ENCODE measurements around the gene IFT20.
A peak's percentile ranks its signal among the peaks of the same experiment; 100 is the strongest.
"Not testable (repeated sequence)": the region's sequence is repeated elsewhere in the genome, so short reads cannot be mapped to it uniquely, and the experiment has no call there.

IFT20 gene

DNA sequence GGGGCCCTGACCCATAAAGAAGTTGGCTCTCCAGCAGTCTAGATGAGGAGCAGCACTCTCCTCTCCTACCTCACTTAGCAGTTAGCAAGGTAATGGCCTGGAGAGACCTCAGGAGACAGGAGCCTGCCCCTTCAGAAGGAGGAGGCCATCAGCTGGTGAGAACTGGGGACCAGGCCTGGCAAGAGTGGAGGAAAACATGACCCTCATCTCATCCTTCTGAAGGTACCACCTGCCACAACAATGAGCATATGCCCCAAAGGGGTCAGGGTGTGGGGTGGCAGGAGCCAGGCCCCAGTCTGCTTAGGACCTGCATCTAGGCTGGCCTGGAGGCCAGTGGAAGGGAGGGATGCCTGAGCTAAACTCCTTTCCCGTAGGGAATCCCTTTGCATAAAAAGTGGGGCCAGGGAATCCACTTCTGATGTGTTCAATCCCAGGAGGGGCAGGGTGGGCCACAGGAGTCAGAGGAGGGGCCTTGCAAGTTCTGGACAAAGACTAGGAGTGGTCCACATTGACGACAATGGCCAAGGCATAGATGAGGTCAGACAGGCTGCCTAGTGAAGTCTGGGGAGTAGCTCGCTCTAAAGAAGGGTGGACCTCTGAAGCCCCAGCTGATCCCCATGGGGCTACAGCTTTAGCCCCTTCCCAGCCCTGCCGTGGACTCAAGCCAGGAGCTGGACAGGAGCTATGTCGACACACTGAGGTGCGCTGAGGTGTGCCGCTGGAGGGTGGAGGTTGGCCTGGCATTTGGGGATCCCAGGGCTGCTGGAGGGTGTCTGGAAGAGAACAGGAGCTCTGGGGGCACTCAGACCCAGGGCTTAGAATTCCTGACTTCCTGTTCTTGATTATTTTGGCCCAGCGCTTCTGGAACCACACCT, 28.7 kb upstream of the IFT20 start:
- DNase-seq, result no peak

DNA sequence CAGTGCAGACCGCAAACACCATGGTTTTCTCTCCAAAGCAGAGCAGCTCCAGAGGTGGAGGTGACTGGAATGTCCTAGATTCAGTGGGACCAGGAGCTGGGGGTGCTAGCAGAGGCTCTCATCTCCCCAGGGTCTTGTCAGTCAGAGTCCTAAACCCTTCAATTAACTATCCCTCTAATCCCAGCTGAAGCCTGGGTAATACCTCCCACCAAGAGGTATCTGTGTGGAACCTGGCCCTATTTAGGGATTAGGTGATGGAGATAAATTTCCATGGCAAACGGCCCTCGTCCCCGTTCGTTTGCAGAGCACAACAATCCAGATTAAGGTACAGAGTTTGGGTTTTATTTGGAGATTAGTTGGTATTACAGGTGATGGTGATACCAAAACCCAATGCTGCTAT, 27.9 kb upstream of the IFT20 start:
- no peak for DNase-seq

DNA sequence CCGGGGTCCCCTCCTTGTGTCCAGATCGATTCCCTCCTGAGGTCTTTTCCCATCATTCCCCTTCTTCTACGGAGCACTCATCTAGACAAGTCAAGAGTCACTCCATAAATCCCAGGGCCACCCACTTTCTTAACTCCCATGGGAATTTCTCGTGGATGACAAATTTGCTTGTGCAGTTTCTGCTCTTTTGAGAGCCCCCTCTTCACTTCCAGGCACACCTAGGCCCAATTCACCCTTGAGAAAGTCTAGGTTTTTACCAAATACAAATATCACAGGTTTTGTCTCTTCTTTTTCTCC, 22.6 kb upstream of the IFT20 start:
- DNase-seq, result no peak

DNA sequence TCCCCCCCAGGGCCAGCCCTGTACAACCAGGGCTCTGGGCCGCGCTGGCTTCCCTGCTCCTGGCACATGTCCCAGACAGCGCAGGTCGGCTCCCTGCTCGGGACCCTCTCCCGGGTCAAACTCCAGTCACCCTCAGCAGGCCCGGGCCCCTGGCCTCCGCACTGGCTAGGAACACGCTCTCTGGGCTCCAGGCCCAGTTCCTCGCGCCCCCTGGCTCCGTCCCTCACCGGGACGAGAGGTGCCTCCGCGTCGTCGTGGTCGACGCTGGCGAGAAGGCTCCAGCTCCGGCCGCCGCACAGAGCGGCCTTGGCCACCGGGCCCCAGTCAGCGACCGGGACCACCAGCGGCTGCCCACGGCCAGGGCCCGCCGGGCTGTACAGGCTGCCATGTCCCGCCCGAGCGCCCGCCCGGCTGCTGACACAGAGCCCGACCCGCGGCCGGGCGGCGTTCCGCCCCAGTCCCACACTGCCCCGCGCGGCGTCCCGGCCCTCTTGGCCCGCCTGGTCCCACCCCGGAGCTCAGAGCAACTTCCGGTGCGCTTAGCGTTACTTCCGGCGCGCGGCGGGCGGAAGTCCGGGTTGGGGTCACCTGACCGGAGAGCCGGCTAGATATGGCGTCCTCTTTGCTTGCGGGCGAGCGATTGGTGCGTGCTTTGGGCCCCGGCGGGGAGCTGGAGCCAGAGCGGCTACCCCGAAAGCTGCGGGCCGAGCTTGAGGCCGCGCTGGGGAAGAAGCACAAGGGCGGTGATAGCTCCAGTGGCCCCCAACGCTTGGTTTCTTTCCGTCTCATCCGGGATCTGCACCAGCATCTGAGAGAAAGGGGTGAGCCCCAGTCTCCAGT, 22.0 kb upstream of the IFT20 start, which contains the start of gene POLDIP2:
POLDIP2 (minus strand) TSS at position 467 of the 840 bp plus-strand sequence; CDS start at position 388, 79 bp downstream.
- DNase-seq, result peak; percentile 98

DNA sequence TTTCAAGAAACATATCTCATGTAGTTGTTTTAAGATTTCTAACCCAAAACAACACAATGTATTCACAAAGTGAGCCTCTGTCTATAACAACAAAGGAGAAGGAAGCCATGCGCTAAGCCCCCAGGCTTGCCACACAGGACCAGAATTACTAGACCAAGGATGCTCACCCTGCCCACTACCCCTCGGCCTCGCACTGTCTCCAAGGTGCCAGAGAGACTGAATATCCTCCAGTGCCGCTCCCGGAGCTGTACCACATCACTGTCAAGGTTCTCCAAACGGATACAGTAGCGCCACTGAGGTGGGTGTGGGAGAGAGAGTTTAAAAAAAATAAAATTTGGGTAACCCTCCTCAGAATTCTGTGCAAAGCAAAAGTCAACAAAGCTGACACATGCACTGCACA, 15.0 kb upstream of the IFT20 start:
- no peak for DNase-seq

DNA sequence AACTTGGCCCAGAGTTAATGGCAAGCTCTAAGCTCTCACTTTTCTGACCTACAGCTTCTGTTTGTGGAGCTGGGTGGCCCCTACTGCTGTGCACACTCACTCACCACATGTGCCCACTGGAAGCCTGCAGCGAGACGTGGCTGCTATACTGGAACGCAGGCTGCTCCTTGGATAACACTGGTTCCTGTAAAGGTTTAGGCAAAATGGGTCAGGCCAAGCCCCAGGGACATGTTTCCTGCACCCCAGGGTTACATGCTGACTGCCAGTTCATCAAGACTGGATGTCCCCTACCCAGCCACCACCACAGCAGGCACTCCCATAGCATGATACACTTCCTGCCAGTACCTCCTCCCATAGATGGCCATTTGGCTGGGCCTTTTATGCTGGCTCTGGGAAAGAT, 13.7 kb upstream of the IFT20 start:
- no peak for DNase-seq

DNA sequence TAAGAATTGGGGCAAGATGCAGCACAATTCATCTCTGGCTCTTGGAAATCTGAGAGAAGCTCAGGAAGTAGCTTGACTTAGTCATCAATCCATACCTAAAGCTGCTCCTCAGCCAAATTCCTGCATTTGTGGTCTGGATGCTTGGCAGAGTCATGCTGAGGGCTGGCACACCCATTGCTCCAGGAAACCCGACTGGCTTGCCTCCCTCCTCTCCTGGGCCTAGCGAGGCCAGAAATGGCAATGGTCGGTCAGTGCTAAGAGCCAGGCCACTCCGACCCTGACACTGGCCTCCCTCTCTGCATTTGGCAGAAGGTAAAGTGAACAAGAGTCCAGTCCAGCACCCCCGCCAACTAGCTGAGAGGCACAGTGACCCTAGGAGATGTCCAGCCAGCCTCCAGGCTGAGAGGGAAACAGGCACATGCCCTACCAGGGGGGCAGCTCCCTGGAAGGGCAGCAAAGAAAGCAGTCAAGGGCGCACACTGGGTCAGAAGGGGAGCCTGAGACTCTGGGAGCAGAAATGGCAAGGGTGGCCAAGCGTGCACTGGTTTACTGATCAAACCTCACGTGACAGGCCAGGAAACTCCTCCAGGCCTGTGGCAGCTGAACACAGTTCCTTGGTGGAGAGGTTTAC, 12.1 kb upstream of the IFT20 start:
- no peak for DNase-seq

DNA sequence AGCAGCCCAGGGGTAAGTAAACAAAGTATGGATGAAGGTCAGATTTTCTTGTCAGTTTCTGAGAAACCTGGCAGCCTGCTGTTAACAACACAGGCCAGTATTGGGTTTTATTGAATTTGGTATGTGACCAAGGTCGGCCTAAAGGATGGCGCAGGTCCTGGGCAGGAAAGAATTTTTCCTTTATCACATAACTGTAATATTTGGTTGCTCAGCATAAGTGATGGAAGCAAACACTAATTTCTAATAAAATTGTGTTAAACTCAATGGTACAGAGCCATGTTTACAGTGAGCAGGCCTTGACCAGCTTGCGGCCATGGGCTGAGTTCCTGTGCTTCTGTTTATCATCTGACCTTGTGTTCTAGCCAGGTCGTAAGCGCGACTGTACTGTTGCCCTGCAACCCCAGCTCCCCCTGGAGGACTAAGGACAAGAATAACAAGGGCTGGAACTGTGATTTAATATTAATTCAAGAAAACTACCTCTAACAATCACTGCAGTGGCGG, 11.5 kb upstream of the IFT20 start:
- no peak for DNase-seq

DNA sequence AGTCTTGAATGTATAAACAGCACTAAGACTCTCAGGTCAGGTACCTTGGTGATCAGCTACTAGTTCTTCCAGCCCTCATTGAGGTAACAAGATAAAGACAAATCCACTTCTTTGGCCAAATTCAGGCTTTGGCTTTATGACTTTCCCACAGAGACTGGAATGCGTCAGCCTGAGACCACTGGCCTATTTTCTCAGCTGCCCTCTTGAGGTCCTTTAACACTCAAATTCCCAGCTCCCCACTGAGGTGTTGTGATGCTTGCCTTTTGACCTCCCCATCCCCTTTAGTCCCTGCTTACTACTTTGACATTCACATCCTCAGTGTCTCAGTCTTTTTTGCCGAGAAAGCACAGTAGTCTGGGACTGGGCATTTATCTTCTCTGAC, 10.9 kb upstream of the IFT20 start:
- no peak for DNase-seq

DNA sequence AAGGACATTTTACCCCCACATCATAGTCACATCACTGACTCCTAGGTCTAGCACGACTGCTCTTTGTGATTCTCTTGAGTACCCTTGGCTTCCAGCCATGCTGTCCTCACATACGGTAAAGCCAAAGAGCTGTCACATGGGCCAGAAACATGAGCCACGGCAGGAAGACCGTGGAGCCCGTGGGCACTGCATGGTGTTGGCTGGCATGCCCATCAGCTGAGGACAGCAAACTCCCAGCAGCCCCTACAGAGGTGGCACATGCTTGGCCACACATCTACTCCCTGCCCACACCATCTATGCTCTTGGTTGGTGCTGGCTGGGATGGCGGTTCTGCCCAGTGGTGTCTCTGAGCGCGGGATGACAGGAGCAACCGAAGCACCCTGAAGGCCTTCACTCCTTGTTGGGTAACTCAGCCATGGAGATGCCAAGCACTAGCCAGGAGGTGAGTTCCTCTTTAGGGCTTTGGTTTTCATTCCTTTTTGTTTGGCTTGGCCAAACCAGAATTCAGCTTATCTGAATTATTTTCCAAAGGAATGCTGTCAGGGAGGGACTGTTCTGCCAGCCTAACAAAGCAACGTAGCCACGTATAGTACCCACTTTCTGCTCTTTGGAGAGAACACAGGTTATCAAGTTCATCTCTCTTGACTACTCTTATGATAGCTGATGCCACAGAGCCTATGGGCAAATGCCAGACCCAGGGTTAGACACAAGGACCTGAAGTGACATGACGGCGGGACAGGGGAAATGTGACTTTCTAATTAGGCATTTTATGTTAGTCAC, 10.3 kb upstream of the IFT20 start:
- no peak for DNase-seq

DNA sequence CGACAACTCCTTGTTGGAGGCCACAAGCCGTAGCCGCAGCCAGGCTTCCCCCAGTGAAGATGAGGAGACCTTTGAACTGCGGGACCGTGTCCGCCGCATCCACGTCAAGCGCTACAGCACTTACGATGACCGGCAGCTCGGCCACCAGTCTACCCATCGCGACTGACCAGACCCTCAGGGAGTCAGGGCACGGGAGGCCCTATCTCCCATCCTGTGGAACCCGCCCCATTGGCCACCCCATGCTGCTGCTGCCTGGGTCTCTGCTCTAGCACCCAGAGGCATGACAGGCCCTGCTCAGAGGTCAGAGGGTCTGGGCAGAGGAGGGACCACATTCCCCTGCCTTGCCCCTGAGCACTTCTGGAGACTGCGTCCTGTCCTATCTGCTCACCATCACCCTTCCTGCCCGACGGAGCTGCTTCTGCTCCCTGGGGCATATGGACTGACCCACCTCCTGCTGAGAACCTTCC, 9.2 kb upstream of the IFT20 start:
- no peak for DNase-seq

DNA sequence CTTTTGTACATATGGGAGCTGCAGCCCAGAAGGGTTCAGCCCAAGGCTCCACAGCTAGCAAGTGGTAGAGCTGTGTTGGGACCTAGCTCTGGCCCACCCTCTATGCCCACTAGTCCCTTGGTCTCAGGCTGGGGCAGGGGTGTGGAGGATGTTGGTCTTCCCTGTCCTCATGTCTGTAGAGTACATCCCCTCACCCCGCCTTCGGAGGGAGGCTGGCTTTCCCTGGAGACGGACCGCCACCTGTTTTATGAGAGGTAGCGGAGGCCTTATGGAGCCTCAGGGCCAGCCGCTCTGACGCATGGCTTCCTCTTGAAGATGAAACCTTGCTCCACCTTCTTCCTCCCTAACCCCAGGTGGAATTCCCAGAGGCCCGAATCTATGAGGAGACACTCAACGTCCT, 8.7 kb upstream of the IFT20 start:
- DNase-seq, result no peak

DNA sequence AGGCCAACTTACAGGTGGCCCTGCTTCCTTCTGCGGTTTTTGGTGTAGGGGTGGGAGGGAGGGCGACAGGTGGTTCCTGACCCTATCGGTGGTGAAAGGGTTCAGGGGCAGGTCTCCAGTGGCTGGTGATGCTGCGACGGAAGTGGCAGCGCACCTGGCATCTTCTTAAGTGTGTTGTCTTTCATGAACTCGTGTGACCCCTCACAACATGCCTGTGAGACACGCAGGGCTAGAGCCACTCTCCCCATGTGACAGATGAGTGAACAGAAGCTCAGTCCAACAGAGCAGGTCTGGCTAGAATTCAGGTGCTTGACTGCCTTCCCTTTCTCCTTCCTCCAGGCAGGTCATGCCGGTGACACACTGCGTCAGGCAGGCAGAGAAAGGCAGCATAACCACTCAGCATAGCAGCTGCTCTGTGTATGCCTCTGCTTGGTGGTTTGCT, 8.2 kb upstream of the IFT20 start:
- no peak for DNase-seq

DNA sequence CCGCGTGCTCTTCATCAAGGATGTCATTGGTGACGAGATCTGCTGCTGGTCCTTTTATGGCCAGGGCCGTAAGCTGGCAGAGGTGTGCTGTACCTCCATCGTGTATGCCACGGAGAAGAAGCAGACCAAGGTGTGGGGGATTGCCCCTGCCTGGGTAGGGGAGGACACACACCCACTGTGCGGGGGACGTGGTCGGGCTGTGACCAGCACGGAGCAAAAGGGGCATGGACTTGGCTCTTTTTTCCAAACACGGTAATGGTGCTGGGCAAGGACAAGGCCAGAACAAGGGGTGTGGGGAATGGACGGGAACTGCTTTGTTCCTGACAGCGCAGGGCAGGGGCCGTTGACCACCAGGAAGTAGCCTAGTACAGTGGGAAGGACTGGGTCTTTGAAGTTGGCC, 7.0 kb upstream of the IFT20 start:
- DNase-seq, result no peak

DNA sequence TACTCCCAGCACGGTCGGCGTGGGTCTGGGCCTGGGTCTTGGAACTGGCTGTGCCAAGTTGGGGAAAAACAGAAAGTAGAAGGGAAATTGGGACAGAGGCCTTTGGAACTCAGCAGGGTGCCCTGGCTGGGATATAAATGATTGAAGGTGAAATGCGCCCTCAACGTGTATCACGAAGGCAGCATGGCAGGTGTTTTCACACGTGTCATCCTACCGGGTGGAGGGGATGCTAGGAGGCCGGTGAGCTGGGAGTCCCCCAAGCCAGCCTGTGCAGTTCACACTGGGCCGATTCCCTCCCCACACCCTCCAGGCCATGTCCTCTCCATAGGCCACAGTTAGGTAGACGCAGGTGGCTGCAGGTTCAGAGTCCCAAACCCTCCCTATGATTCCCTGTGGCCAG, 6.2 kb upstream of the IFT20 start:
- DNase-seq, result no peak

DNA sequence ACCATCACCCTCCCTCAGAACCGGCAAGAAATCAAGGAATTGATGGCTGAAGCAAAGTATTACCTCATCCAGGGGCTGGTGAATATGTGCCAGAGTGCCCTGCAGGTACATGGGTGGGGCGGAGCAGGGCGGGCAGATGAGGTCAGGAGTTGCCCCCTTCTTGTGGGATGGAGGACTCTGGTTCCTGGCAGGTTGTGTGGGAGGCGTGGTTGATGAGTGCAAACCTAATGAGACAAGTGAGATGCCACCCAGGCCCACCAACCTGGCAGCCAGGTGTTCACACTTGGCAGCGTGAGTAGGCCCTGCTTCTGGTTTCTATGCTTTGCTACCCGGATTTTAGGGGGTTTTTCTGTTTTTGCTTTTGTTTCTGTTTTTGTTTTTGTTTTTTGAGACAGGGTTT, 5.1 kb upstream of the IFT20 start:
- DNase-seq, result no peak

DNA sequence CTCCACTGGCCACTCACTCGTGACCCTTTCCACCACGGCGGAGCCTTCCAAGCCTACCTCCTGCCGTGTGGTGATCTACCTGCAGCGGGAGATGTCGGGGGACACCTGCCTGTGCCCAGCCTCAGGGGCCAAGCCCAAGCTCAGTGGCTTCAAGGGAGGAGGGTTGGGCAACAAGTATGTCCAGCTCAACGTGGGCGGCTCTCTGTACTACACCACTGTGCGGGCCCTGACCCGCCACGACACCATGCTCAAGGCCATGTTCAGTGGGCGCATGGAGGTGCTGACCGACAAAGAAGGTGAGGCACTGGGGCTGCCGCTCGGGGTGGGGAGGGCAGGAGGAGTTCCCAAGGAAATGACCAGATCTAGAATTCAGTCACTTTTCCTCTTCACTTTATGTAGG, 4.2 kb upstream of the IFT20 start:
- DNase-seq, result no peak

DNA sequence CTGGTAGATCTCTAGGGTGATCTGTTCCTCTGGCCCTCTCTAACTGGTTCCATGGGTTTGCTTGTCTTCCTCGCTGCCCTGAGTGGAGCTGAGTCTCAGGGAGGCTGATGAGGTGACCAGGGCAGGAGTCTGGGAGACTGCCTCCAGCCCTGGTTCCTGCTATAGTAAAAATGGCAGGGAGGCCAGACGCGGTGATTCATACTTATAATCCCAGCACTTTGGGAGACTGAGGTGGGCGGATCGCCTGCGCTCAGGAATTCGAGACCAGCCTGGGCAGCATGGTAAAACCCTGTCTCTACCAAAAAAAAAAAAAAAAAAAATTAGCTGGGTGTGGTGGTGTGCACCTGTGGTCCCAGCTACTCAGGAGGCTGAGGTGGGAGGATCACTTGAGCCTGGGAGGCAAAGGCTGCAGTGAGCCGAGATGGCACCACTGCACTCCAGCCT, 3.5 kb upstream of the IFT20 start:
- DNase-seq, result not testable (repeated sequence)

DNA sequence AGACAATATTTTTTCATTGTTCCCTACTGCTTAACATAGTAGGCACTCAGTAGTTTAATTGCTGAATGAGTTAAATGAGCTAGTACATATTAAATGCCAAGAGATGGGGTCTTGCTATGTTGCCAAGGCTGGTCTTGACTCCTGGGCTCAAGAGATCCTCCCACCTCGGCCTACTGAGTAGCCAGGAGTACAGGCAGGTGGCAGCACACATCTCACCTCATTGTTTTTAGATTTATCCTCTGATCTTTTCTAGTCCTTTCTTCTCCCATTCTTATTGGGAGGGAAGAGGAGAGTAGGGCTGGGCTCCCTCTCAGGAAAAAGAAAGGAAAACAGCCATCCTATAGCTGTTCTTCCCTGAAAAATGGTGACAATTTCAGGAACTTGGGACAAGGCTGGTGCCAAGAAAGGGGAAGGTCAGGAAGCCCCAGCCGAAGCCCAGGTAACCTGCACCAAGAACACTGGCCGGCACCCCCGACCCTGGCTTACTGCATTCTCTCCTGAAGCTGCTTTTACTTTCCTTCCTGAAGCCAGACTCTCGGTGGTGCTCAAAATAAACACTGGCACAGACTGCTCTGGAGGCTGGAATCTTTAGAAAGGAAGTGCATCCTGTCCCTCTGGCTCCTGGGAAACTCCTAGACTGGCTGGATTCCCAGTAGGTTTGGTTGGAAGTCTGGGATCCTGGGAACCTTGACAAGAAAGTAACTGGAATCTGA, 2.9 kb upstream of the IFT20 start:
- no peak for DNase-seq

DNA sequence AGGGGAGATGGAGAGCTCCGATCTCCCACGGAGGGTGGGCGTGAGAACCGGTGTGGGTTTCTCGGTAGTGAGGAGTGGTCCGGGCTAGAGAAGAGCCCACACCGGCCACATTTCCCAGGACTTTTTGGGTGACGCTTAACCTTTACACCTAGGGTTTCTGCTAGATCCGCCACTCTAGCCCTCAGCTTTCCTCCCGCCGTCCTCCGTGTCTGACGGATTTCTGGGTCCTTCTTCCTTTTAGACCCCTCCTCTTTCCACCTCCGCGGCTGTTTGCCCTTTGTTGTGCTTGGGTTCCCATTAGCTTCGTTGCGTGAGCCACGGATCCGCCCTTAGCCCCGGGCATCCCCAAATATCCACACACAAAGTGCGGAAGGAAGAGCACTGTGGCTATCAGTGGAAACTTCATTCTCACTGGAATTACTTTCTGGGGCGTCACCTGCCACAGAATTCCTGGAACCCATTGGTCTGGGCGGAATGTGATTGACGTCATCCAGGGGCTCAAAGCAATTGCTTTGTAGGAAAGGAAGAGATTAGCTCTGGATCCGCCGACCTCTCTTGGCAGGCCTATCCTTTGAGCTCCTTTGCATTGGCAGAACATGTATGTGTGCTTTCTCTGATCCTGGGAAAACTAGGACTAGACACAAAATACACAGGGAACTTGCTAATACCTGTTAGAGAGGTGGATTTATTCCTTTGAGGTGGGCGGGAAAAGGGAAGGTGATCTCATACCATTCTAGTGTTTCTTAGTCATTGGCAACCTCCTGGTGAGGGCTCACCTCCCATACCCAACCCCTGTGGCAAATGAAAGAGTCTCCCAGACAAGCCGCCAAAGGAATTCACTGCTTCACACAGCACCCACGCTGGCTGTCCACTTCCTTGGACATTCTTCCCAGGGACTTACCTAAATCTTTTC, 943 bp upstream of the IFT20 start:
- DNase-seq, result peak; percentile 65

Data from right forelimb (tissue), 1 donor.